Central memory CD8-positive, alpha-beta T cell (primary cell): Measurements from ENCODE around the gene RBBP8.

Experiments used
- ATAC-seq: fragments of 150-1000 bp; cut with Tn5 transposase; replicated peaks from 2 replicates; pipeline ENCODE4 v1.10.0; 2022; ENCODE audit warnings: mild to moderate bottlenecking, moderate FRiP score, moderate number of reproducible peaks; ENCODE audit not compliant: poor library complexity, severe bottlenecking; ENCODE audit errors: extremely low read depth
- DNase-seq, 2 donors: peaks; one replicate each; pipeline ENCODE4 v3.0.0; 2021; ENCODE audit warnings: low spot score in 2 of 2
- H3K27ac Mint-ChIP-seq: one replicate; pipeline ENCODE4 v1.8.0; 2022; ENCODE audit warnings: low read depth, mild to moderate bottlenecking, moderate library complexity, mixed read lengths
- H3K27me3 Mint-ChIP-seq: one replicate; pipeline ENCODE4 v1.8.0; 2022; ENCODE audit warnings: mixed read lengths
- H3K36me3 Mint-ChIP-seq: one replicate; pipeline ENCODE4 v1.8.0; 2022; ENCODE audit warnings: mild to moderate bottlenecking, moderate library complexity, mixed read lengths; ENCODE audit not compliant: insufficient read depth
- H3K4me1 Mint-ChIP-seq: one replicate; pipeline ENCODE4 v1.8.0; 2022; ENCODE audit warnings: mixed read lengths
- H3K4me3 Mint-ChIP-seq: one replicate; pipeline ENCODE4 v1.8.0; 2022; ENCODE audit warnings: mild to moderate bottlenecking, moderate library complexity, mixed read lengths
- H3K9me3 Mint-ChIP-seq: one replicate; pipeline ENCODE4 v1.8.0; 2022; ENCODE audit warnings: mixed read lengths

RBBP8 gene

DNA sequence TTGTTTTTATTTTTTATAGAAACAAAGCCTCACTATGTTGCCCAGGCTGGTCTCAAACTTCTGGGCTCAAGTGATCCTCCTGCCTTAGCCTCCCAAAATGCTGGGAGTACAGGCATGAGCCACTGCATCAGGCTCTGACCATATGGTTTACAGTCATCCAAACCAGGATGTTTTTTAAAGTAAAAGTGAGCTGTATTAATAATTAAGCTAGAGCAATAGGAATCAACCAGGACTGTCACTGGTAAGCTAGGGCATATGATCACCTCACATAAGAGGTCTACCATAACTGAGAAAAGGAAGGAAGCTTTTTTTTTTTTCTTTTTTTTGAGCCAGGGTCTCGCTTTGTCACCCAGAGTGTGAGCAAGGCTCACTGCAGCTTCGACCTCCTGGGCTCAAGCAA is 8.5 kb upstream of the RBBP8 start:
- H3K4me3 Mint-ChIP-seq, result no peak overlapping the region
- no peaks in the 10 kb centered on the region for H3K36me3 Mint-ChIP-seq
- no peaks in the 10 kb centered on the region for H3K9me3 Mint-ChIP-seq
- DNase-seq, result no peak
- ATAC-seq, result no peak
- H3K27me3 Mint-ChIP-seq, result peaks cover 5% of the 10 kb centered on the region
- H3K4me1 Mint-ChIP-seq, result no peaks in the 10 kb centered on the region
- H3K27ac Mint-ChIP-seq, result no peak overlapping the region

GRCh38 chr18:22926454-22926853 is 6.7 kb upstream of the RBBP8 start:
- DNase-seq (no peak), ATAC-seq (no peak)
- Mint-ChIP-seq H3K4me3 (no peak overlapping the region), H3K27ac (no peak overlapping the region), H3K9me3 (no peaks in the 10 kb centered on the region), H3K27me3 (peaks cover 2% of the 10 kb centered on the region), H3K36me3 (no peaks in the 10 kb centered on the region), H3K4me1 (no peaks in the 10 kb centered on the region)

- no peaks in the 10 kb centered on the region for H3K9me3 Mint-ChIP-seq
- H3K36me3 Mint-ChIP-seq, result no peaks in the 10 kb centered on the region
- no peak overlapping the region for H3K4me3 Mint-ChIP-seq
- H3K27ac Mint-ChIP-seq, result no peak overlapping the region
- ATAC-seq, result no peak
- H3K27me3 Mint-ChIP-seq, result no peaks in the 10 kb centered on the region
- DNase-seq, result no peak
- peaks cover 5% of the 10 kb centered on the region for H3K4me1 Mint-ChIP-seq
These were observed 4.8 kb upstream of the RBBP8 start for GRCh38 chr18:22928339-22928738.

DNA sequence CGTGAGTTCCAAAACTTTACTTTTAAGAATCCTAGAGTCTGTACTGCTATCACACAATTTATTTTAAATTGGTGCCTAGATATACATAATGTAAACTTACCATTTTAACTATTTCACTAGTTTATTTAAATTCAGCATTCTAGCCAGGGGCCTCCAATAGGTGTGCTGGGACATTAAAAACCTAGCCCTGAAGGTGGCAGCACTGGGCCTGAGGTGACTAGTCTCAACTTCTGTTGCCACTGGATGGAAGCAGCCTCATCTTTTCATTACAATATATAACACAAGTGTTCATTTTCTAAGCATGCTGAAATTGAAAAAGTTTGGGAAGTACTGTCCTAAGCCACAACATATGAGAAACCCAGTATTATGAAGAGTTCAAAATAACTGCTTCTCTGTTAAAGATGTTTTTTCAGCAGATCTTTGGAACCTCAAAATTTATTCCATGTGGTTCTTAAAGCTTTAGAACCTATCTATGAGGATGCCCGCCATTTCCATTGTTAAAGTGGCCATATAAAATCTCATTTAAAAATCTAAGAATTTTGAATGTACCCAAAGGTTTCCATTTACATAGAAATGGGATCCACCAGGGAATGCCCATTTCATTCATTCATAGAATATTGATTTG is 2.9 kb upstream of the RBBP8 start:
- H3K9me3 Mint-ChIP-seq, result no peaks in the 10 kb centered on the region
- ATAC-seq (peak; percentile 35), DNase-seq (peak; percentile 56 to 71)
- peaks cover 6% of the 10 kb centered on the region for H3K36me3 Mint-ChIP-seq
- peaks cover 11% of the 10 kb centered on the region for H3K4me1 Mint-ChIP-seq
- H3K27ac Mint-ChIP-seq, result no peak overlapping the region
- no peaks in the 10 kb centered on the region for H3K27me3 Mint-ChIP-seq
- no peak overlapping the region for H3K4me3 Mint-ChIP-seq

DNA sequence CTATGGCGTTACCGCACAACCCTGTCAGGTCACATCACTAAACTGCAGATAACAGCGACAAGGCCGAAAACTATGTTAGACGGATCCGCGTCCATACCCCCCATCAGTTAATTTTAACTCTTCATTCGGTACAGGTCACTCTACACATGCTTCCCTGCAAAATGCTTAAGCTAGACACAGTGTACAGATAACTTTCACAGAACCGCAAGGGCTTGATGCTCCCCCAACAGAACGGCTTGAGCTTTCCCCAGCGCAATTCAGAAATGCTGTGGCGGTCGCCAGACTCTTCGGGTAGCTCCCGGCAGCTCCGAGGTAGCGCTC is 283 bp upstream of the RBBP8 start:
- peaks cover 11% of the 10 kb centered on the region for H3K4me1 Mint-ChIP-seq
- peaks cover 6% of the 10 kb centered on the region for H3K36me3 Mint-ChIP-seq
- H3K4me3 Mint-ChIP-seq, result peak overlapping the region; percentile 84
- H3K27ac Mint-ChIP-seq, result no peak overlapping the region
- H3K9me3 Mint-ChIP-seq, result no peaks in the 10 kb centered on the region
- DNase-seq (no peak), ATAC-seq (peak; percentile 41)
- no peaks in the 10 kb centered on the region for H3K27me3 Mint-ChIP-seq

DNA sequence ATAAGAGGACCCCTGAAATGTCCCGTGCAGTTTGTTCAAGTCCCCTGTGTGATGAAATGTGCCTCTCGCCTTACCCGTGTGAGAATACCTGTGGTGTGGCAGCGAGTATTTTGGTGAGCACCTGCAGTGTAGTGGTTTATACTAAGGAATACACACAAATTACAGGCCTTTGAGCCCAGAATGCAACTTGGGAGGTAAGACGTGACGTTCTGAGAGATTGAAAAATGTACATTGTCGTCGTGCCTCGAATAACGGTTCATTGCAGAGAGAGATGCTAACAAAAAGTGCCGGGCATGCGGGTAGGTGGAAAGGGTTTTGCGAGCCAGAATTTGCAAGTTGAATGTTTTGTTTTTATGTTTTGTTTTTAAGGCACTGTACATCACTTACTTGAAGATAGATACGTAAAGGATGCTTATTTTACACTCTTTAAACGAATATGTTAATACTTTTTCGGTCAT is 867 bp downstream of the RBBP8 start:
- no peaks in the 10 kb centered on the region for H3K9me3 Mint-ChIP-seq
- peak overlapping the region; percentile 69 for H3K27ac Mint-ChIP-seq
- H3K4me1 Mint-ChIP-seq, result peaks cover 11% of the 10 kb centered on the region
- peak overlapping the region; percentile 84 for H3K4me3 Mint-ChIP-seq
- no peaks in the 10 kb centered on the region for H3K27me3 Mint-ChIP-seq
- no peak for DNase-seq
- peaks cover 6% of the 10 kb centered on the region for H3K36me3 Mint-ChIP-seq
- peak; percentile 30 for ATAC-seq

- no peak overlapping the region for H3K27ac Mint-ChIP-seq
These were observed 1.7 kb downstream of the RBBP8 start for GRCh38 chr18:22934789-22935188.

GRCh38 chr18:22935431-22935830 is 2.3 kb downstream of the RBBP8 start:
- Mint-ChIP-seq H3K9me3 (no peaks in the 10 kb centered on the region), H3K4me1 (peaks cover 11% of the 10 kb centered on the region), H3K4me3 (no peak overlapping the region), H3K36me3 (peaks cover 6% of the 10 kb centered on the region), H3K27ac (no peak overlapping the region), H3K27me3 (no peaks in the 10 kb centered on the region)
- no peak for DNase-seq
- ATAC-seq, result no peak

More at GRCh38 chr18:22934789-22935188, 1.7 kb downstream of the RBBP8 start:
- Mint-ChIP-seq H3K4me3 (peak overlapping the region; percentile 84), H3K4me1 (peaks cover 11% of the 10 kb centered on the region), H3K36me3 (peaks cover 6% of the 10 kb centered on the region), H3K27me3 (no peaks in the 10 kb centered on the region), H3K9me3 (no peaks in the 10 kb centered on the region)
- ATAC-seq, result no peak
- no peak for DNase-seq

- Mint-ChIP-seq H3K9me3 (no peaks in the 10 kb centered on the region), H3K4me1 (peaks cover 11% of the 10 kb centered on the region), H3K4me3 (no peak overlapping the region), H3K27me3 (no peaks in the 10 kb centered on the region), H3K36me3 (peaks cover 10% of the 10 kb centered on the region), H3K27ac (no peak overlapping the region)
- DNase-seq, result no peak
- ATAC-seq, result no peak
These were observed 3.4 kb downstream of the RBBP8 start for GRCh38 chr18:22936515-22936914.

DNA sequence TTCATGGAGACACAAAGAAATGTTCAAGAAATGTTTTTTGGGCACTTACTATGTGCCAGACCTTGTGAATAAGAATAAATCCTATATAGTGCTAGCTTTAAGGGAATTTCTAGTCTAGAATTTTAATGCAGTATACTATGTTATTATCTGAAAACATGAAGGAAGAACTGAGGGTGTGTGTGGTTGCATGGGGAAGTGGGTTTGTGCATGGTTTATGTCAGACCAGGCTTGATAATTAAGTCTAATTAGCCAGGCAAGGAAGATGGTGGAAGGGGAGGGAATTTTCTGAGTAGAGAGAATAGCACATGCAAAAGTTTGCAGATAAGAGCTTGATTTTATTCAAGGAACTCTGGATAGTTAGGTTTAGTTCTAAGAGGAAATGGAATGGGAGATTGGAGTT is 6.5 kb downstream of the RBBP8 start:
- ATAC-seq (no peak), DNase-seq (no peak)
- Mint-ChIP-seq H3K9me3 (no peaks in the 10 kb centered on the region), H3K27me3 (no peaks in the 10 kb centered on the region), H3K27ac (no peak overlapping the region), H3K4me1 (no peaks in the 10 kb centered on the region), H3K4me3 (no peak overlapping the region), H3K36me3 (peaks cover 4% of the 10 kb centered on the region)

GRCh38 chr18:22943847-22944246 is 10.7 kb downstream of the RBBP8 start:
- Mint-ChIP-seq H3K27me3 (no peaks in the 10 kb centered on the region), H3K4me1 (no peaks in the 10 kb centered on the region), H3K36me3 (peaks cover 4% of the 10 kb centered on the region), H3K9me3 (no peaks in the 10 kb centered on the region), H3K4me3 (no peak overlapping the region), H3K27ac (no peak overlapping the region)
- DNase-seq, result no peak
- ATAC-seq, result no peak

GRCh38 chr18:22946217-22946616 is 13.1 kb downstream of the RBBP8 start:
- Mint-ChIP-seq H3K27me3 (no peaks in the 10 kb centered on the region), H3K4me1 (no peaks in the 10 kb centered on the region), H3K9me3 (no peaks in the 10 kb centered on the region), H3K4me3 (no peak overlapping the region), H3K36me3 (peaks cover 3% of the 10 kb centered on the region), H3K27ac (no peak overlapping the region)
- ATAC-seq (no peak), DNase-seq (no peak)

- DNase-seq, result no peak
- H3K27ac Mint-ChIP-seq, result no peak overlapping the region
- H3K4me1 Mint-ChIP-seq, result no peaks in the 10 kb centered on the region
- H3K9me3 Mint-ChIP-seq, result no peaks in the 10 kb centered on the region
- no peaks in the 10 kb centered on the region for H3K27me3 Mint-ChIP-seq
- no peak overlapping the region for H3K4me3 Mint-ChIP-seq
- H3K36me3 Mint-ChIP-seq, result peaks cover 2% of the 10 kb centered on the region
- ATAC-seq, result no peak
These were observed 13.7 kb downstream of the RBBP8 start for GRCh38 chr18:22946846-22947245.

DNA sequence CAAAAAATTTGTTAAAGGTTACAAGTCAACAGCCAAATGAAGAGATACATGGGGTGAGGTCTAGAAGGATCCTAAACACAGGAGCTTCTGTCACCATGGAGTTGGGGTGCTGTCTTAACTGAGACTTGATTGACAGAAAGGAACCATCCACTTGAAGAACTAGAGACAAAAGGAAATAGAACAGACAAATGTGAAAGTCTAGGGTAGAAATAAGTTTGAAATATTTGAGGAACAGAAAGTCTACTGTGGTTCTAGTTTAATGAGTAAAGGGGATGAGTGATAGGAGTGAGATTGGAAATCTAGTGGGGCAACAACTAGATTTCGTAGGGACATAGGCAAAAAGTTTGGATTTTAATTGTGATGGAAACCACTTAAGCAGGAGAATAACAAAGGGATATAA is 18.7 kb downstream of the RBBP8 start:
- no peak overlapping the region for H3K27ac Mint-ChIP-seq
- ATAC-seq (no peak), DNase-seq (no peak)
- H3K4me3 Mint-ChIP-seq, result no peak overlapping the region
- peaks cover 2% of the 10 kb centered on the region for H3K36me3 Mint-ChIP-seq
- H3K9me3 Mint-ChIP-seq, result no peaks in the 10 kb centered on the region
- H3K4me1 Mint-ChIP-seq, result no peaks in the 10 kb centered on the region
- H3K27me3 Mint-ChIP-seq, result no peaks in the 10 kb centered on the region
